ENCODE measurements around the gene EMX2. TPM values are rescaled to one million over a fixed set of nuclear protein-coding genes. Genes with fewer than 3 reads are reported as not detected.

EMX2 gene
- total and polyA plus RNA-seq, 2 of the 13 experiments (the other 11 are each of a cell fraction or from before 2014, with no cell fraction given): not detected

DNA sequence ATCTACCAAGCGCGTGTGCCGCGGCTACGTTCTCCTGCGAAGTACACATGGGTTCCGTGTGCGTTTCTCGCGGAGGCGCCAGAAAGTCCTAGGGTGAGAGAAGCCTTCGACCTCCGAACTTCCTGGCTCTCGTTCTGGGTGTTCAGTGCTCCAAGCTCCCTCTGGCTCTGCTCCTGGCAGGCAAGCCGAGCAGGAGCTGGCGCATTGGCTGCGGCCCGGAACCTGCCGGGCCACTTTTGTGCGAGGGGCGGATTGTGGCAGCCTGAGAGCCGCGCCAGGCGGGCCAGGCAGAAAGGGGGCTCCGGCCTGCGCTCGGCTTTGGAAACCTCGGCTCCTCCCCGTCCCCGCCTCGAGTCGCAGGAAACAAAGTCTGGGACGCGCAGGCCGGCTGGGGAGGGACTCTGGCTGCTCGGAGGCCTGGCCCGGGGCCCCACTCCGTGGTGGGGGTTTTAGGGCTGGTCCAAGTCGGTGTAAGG, 9.6 kb downstream of the EMX2 start:
- ATAC-seq (no peak), FAIRE-seq (no peak), DNase-seq (ENCODE audit: low spot score) (no peak)
- no TSS peak for BruUV-seq (replicated peaks)
- POLR2A ChIA-PET: no interaction called here
- H2AFZ ChIP-seq (ENCODE audit: low read length): no peak overlapping the region
- no peaks in the 10 kb centered on the region for H3K9me3 ChIP-seq (ENCODE audit: low read length)
- H3K79me2 ChIP-seq (ENCODE audit: insufficient read depth, low read length): no peaks in the 10 kb centered on the region
- H3K36me3 ChIP-seq (replicated peaks in 1 of 2; ENCODE audit: control insufficient read depth in 1 of 2, insufficient read depth in 2 of 2, low read length in 2 of 2): no peaks in the 10 kb centered on the region
- H3K27me3 ChIP-seq (ENCODE audit: control insufficient read depth in 1 of 2, insufficient read depth in 2 of 2, low read length in 2 of 2): peaks cover 7 to 88% of the 10 kb centered on the region in 2 experiments; a peak in 4 of 5 replicates
- 23% methylated on average over 17 of the region's 39 CpGs for WGBS (ENCODE audit: low lambda C conversion rate)
- TF ChIP-seq, protein P1, sequence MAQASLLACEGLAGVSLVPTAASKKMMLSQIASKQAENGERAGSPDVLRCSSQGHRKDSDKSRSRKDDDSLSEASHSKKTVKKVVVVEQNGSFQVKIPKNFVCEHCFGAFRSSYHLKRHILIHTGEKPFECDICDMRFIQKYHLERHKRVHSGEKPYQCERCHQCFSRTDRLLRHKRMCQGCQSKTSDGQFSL (CRISPR knock-in tag; IDR thresholded peaks at IDR 0.05): no peak
- TF ChIP-seq MIER2 (CRISPR knock-in tag; IDR thresholded peaks at IDR 0.05): no peak
- no peak for TF ChIP-seq GATA4 (IDR thresholded peaks at IDR 0.05; ENCODE audit: borderline replicate concordance, low read depth)
- TF ChIP-seq GPN1 (CRISPR knock-in tag; IDR thresholded peaks at IDR 0.05; ENCODE audit: borderline replicate concordance): no peak
- TF ChIP-seq TEAD2 (CRISPR knock-in tag; IDR thresholded peaks at IDR 0.05): no peak
- TF ChIP-seq TBL1XR1 (IDR thresholded peaks at IDR 0.05; ENCODE audit: borderline replicate concordance, low read length, partially characterized antibody): no peak
- no peak for TF ChIP-seq ZNF17 (CRISPR knock-in tag; IDR thresholded peaks at IDR 0.05)
- no peak for TF ChIP-seq ZFY (CRISPR knock-in tag; IDR thresholded peaks at IDR 0.05)
- no peak for TF ChIP-seq ZNF24 (IDR thresholded peaks at IDR 0.05)
- TF ChIP-seq, protein P2, sequence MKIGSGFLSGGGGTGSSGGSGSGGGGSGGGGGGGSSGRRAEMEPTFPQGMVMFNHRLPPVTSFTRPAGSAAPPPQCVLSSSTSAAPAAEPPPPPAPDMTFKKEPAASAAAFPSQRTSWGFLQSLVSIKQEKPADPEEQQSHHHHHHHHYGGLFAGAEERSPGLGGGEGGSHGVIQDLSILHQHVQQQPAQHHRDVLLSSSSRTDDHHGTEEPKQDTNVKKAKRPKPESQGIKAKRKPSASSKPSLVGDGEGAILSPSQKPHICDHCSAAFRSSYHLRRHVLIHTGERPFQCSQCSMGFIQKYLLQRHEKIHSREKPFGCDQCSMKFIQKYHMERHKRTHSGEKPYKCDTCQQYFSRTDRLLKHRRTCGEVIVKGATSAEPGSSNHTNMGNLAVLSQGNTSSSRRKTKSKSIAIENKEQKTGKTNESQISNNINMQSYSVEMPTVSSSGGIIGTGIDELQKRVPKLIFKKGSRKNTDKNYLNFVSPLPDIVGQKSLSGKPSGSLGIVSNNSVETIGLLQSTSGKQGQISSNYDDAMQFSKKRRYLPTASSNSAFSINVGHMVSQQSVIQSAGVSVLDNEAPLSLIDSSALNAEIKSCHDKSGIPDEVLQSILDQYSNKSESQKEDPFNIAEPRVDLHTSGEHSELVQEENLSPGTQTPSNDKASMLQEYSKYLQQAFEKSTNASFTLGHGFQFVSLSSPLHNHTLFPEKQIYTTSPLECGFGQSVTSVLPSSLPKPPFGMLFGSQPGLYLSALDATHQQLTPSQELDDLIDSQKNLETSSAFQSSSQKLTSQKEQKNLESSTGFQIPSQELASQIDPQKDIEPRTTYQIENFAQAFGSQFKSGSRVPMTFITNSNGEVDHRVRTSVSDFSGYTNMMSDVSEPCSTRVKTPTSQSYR (CRISPR knock-in tag; IDR thresholded peaks at IDR 0.05; ENCODE audit: borderline replicate concordance): no peak
- TF ChIP-seq ZNF7 (CRISPR knock-in tag; IDR thresholded peaks at IDR 0.05): no peak
- no peak for TF ChIP-seq ZNF468 (CRISPR knock-in tag; IDR thresholded peaks at IDR 0.05)
- TF ChIP-seq TBX2 (CRISPR knock-in tag; IDR thresholded peaks at IDR 0.05; ENCODE audit: borderline replicate concordance): no peak
- no peak overlapping the region for H3K27ac ChIP-seq (ENCODE audit: extremely low read length, insufficient read depth, low read length)
- in situ Hi-C loops (cut with HindIII; ENCODE audit: extremely low pct_ligation_motif_present, low pct_unique_long_range_greater_than_20kb) (no loop called here), intact Hi-C loops (cut with micrococcal nuclease; ENCODE audit: unreplicated experiment) (no loop called here)
- no peak overlapping the region for H3K4me3 ChIP-seq (replicated peaks in 1 of 3; ENCODE audit: insufficient read depth in 1 of 3, low read depth in 2 of 3, low read length in 3 of 3)
- no peak overlapping the region for H3K4me2 ChIP-seq (ENCODE audit: low read depth, low read length)
- no peaks in the 10 kb centered on the region for H3K4me1 ChIP-seq (ENCODE audit: insufficient read depth, low read length)
- no peak overlapping the region for H3K9ac ChIP-seq (ENCODE audit: insufficient read depth, low read depth, low read length)
- no peaks in the 10 kb centered on the region for H4K20me1 ChIP-seq (ENCODE audit: insufficient read depth, low read length)
- CTCF ChIA-PET (ENCODE audit: low intra/inter-chr PET ratio, low total read pairs): no interaction called here
